ENCODE data around the gene FSTL5. TPM values are rescaled to one million over a fixed set of nuclear protein-coding genes. Genes with fewer than 3 reads are reported as not detected.

The FSTL5 gene
- 0.23 TPM in 1 of 2 replicates, not detected in the other for total RNA-seq (2013; cell fraction: nucleolus; rRNA removed)
- total RNA-seq (2014; rRNA removed) (0.06 and 0.44 TPM in 2 replicates), total RNA-seq (2014; rRNA removed; fragmentation: Illumina TruSeq; extraction: Trizol) (0.09 TPM in 2 replicates), total RNA-seq (2021) (0.28 TPM in 1 of 2 replicates, not detected in the other), polyA plus RNA-seq (2011; rRNA removed) (2.4 and 3.2 TPM in 2 replicates), polyA plus RNA-seq (2014; fragmentation: Illumina TruSeq; extraction: Trizol) (0.14 TPM in 1 of 2 replicates, not detected in the other), polyA plus RNA-seq (2014; fragmentation: Nextera tagmentation; extraction: Ambion mirVana) (under 1 TPM in 1 of 2 experiments, not detected in 1; 0.04 TPM), polyA plus RNA-seq (2014; rRNA removed) (0.06 TPM in 1 of 2 replicates, not detected in the other), polyA plus RNA-seq (2016; fragmentation: Nextera tagmentation; extraction: Ambion mirVana) (not detected), polyA minus RNA-seq (2011; rRNA and poly(A)+ RNA removed) (5.2 and 6.3 TPM in 2 replicates), Bru-seq, nascent RNA (percentile 16 among the genes with signal in this experiment), BruChase-seq, experiment 1, labeled RNA remaining after a 6-hour chase (percentile 7 among the genes with signal in this experiment), BruChase-seq, experiment 2, labeled RNA remaining after a 2-hour chase (percentile 8 among the genes with signal in this experiment)
- not detected for polyA plus RNA-seq (2011; ENCODE audit: low read depth)
- 0.80 and 0.93 TPM in 2 replicates for polyA plus RNA-seq (2011; cell fraction: cytosol; rRNA removed)
- 0.92 and 1.2 TPM in 2 replicates for polyA plus RNA-seq (2011; cell fraction: nucleus; rRNA removed)
- not detected in 2 replicates for polyA plus RNA-seq (2012)
- polyA minus RNA-seq (2011; cell fraction: cytosol; rRNA and poly(A)+ RNA removed): 2.0 and 3.1 TPM in 2 replicates
- 7.0 and 12.1 TPM in 2 replicates for polyA minus RNA-seq (2011; cell fraction: nucleus; rRNA and poly(A)+ RNA removed)
- long read RNA-seq, experiment 1: 0 reads
- long read RNA-seq, experiment 2, partial matches to known transcripts: 0 of 15 reads
- long read RNA-seq, experiment 2, other reads (novel, unspliced or antisense): 15 of 15 reads

DNA sequence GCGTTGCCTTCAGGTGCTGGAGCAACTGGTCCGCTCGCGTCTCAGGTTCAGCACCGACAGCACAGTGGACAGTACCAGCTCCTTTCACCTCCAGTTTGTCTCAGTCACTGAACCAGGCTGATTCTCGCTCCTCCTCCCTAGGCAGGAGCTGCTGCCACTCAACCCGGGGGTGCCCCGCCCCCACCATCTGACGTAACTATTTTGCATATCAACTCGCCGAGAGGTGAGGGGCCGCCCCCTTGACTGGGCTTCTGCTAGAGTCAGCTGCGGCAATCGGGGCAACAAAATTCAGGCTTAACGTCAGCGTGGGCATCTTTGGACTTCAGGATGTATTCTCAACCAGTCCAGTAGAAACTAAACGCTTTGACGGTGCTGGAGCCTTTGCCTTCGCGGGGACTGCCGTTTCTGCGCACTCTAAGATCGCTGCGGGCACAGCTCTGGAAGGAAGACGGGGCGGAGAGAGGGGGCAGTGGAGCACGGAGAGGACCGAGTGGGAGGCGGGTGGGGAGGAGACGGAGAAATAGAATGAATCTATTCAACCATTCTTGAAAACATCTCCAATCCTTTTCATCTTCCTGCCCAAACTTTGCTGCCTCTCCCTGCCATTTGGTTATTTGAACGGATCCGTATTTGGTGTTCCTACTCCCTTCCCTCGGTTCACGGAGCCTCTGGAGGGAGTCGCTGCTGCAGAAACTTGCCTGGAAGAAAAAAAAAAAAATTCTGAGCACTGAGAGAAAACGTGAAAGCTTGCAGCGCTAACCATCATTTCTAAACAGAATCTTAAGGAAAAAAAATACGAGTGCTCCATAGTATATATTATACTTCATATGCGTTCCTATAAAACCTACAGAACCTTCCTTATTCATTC, at the start of gene FSTL5:
Gene FSTL5 (minus strand): TSS at position 109 of the 868 bp plus-strand sequence. CDS start 52,604 bp downstream, outside the sequence.
- Histone ChIP-seq H4K20me1 (ENCODE audit: control insufficient read depth, insufficient read depth) (no peaks in the 10 kb centered on the region), H3K36me3 (ENCODE audit: control insufficient read depth in 2 of 2, insufficient read depth in 2 of 2, low read length in 1 of 2) (no peaks in the 10 kb centered on the region), H3K9ac (ENCODE audit: control insufficient read depth, insufficient read depth, low read length) (no peak within 1 kb of the TSS), H3K9me3 (replicated peaks; ENCODE audit: control insufficient read depth, insufficient read depth, low read length) (no peaks in the 10 kb centered on the region), H3K79me2 (ENCODE audit: control insufficient read depth, insufficient read depth, low read length) (no peaks in the 10 kb centered on the region), H3K4me1 (ENCODE audit: control insufficient read depth, insufficient read depth, low read length) (no peaks in the 10 kb centered on the region; the same call in 1 of the 2 replicates), H3K27ac (ENCODE audit: control insufficient read depth, insufficient read depth) (no peak within 1 kb of the TSS), H3K27me3 (replicated peaks in 1 of 2; ENCODE audit: control insufficient read depth in 2 of 2, insufficient read depth in 2 of 2, low read length in 1 of 2) (no peaks in the 10 kb centered on the region), H3K4me2 (ENCODE audit: control insufficient read depth, insufficient read depth) (peak within 1 kb of the TSS; percentile 68), H2AFZ (ENCODE audit: control insufficient read depth, low read depth, low read length) (0 out of 2 replicates have a peak within 1 kb of the TSS, but pooled peaks have one; percentile 17), H3K4me3 (peak within 1 kb of the TSS; percentile 16; the same call in 1 of the 2 replicates)
- FAIRE-seq (no peak), ATAC-seq (peak; percentile 80), DNase-seq (ENCODE audit: low read depth, low spot score) (no peak)
- ChIA-PET SMC1A (ENCODE audit: uncharacterized antibody, unreplicated experiment) (interaction anchor here (0.6 kb wide), 1 partner anchor 85 kb away, joined by 3 read pairs; no protein-coding TSS in a partner anchor), RAD21 (ENCODE audit: unreplicated experiment) (no interaction called here), POLR2A (no interaction called here), CTCF (interaction anchor here (0.7 kb wide), 2 partner anchors 9 to 130 kb away, joined by 3 to 4 read pairs; no protein-coding TSS in a partner anchor)
- intact Hi-C loops (cut with micrococcal nuclease; ENCODE audit: unreplicated experiment) (loop anchor here (10.0 kb wide), 2 partner anchors 599 to 839 kb away; no protein-coding TSS in a partner anchor), in situ Hi-C loops (cut with MboI) (no loop called here)
- BruUV-seq (replicated peaks): no TSS peak
- WGBS (ENCODE audit: insufficient coverage, insufficient replicate concordance, low lambda C conversion rate, missing lambda C conversion rate): 26% methylated on average over 37 of the region's 39 CpGs
- no peak for TF ChIP-seq SRF (IDR thresholded peaks at IDR 0.05; ENCODE audit: low read depth in 2 of 2, low read length in 2 of 2)
- TF ChIP-seq, protein P1, sequence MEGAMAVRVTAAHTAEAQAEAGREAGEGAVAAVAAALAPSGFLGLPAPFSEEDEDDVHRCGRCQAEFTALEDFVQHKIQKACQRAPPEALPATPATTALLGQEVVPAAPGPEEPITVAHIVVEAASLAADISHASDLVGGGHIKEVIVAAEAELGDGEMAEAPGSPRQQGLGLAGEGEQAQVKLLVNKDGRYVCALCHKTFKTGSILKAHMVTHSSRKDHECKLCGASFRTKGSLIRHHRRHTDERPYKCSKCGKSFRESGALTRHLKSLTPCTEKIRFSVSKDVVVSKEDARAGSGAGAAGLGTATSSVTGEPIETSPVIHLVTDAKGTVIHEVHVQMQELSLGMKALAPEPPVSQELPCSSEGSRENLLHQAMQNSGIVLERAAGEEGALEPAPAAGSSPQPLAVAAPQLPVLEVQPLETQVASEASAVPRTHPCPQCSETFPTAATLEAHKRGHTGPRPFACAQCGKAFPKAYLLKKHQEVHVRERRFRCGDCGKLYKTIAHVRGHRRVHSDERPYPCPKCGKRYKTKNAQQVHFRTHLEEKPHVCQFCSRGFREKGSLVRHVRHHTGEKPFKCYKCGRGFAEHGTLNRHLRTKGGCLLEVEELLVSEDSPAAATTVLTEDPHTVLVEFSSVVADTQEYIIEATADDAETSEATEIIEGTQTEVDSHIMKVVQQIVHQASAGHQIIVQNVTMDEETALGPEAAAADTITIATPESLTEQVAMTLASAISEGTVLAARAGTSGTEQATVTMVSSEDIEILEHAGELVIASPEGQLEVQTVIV (IDR thresholded peaks at IDR 0.05; ENCODE audit: borderline replicate concordance, partially characterized antibody): no peak
- TF ChIP-seq, protein P2, sequence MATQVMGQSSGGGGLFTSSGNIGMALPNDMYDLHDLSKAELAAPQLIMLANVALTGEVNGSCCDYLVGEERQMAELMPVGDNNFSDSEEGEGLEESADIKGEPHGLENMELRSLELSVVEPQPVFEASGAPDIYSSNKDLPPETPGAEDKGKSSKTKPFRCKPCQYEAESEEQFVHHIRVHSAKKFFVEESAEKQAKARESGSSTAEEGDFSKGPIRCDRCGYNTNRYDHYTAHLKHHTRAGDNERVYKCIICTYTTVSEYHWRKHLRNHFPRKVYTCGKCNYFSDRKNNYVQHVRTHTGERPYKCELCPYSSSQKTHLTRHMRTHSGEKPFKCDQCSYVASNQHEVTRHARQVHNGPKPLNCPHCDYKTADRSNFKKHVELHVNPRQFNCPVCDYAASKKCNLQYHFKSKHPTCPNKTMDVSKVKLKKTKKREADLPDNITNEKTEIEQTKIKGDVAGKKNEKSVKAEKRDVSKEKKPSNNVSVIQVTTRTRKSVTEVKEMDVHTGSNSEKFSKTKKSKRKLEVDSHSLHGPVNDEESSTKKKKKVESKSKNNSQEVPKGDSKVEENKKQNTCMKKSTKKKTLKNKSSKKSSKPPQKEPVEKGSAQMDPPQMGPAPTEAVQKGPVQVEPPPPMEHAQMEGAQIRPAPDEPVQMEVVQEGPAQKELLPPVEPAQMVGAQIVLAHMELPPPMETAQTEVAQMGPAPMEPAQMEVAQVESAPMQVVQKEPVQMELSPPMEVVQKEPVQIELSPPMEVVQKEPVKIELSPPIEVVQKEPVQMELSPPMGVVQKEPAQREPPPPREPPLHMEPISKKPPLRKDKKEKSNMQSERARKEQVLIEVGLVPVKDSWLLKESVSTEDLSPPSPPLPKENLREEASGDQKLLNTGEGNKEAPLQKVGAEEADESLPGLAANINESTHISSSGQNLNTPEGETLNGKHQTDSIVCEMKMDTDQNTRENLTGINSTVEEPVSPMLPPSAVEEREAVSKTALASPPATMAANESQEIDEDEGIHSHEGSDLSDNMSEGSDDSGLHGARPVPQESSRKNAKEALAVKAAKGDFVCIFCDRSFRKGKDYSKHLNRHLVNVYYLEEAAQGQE (IDR thresholded peaks at IDR 0.05; ENCODE audit: low read depth, low read length): peak; percentile 85
- no peak for TF ChIP-seq HCFC1 (IDR thresholded peaks at IDR 0.05; ENCODE audit: low read length)
- TF ChIP-seq SMC3 (IDR thresholded peaks at IDR 0.05; ENCODE audit: borderline replicate concordance, low read length): no peak
- TF ChIP-seq TCF7 (IDR thresholded peaks at IDR 0.05; ENCODE audit: borderline replicate concordance): no peak
- no peak for TF ChIP-seq NR2F1 (conservative IDR thresholded peaks at IDR 0.05)
- no peak for TF ChIP-seq SIX5 (IDR thresholded peaks at IDR 0.05; ENCODE audit: low read depth, low read length, severe bottlenecking)
- no peak for TF ChIP-seq CREM (IDR thresholded peaks at IDR 0.05; ENCODE audit: low read depth)
- TF ChIP-seq YBX1 (IDR thresholded peaks at IDR 0.05): no peak
- no peak for TF ChIP-seq RAD21 (IDR thresholded peaks at IDR 0.05; ENCODE audit: insufficient read depth, low read depth, low read length)
- TF ChIP-seq, protein P3, sequence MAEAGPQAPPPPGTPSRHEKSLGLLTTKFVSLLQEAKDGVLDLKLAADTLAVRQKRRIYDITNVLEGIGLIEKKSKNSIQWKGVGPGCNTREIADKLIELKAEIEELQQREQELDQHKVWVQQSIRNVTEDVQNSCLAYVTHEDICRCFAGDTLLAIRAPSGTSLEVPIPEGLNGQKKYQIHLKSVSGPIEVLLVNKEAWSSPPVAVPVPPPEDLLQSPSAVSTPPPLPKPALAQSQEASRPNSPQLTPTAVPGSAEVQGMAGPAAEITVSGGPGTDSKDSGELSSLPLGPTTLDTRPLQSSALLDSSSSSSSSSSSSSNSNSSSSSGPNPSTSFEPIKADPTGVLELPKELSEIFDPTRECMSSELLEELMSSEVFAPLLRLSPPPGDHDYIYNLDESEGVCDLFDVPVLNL (IDR thresholded peaks at IDR 0.05; ENCODE audit: low read depth, low read length): no peak

Data from GM12878 (cell line).